Stimulated activated CD8-positive, alpha-beta memory T cell treated with anti-CD3 and anti-CD28 coated beads, Interleukin-12 subunit alpha, Interleukin-12 subunit beta, amount 100 ng/mL, for 24 hours (primary cell): ENCODE results near the gene PAX2.
A peak's percentile ranks its signal among the peaks of the same experiment; 100 is the strongest.

Experiments used
- DNase-seq: peaks from one replicate; pipeline ENCODE4 v3.0.0-alpha.2; 2020; ENCODE audit errors: extremely low read depth

PAX2 gene

GRCh38 chr10:100817268-100817839 is 72.0 kb downstream of the PAX2 start:
- no peak for DNase-seq

GRCh38 chr10:100819424-100819823 is 74.0 kb downstream of the PAX2 start:
- no peak for DNase-seq

- DNase-seq, result no peak
Measured at GRCh38 chr10:100823194-100823593, 77.8 kb downstream of the PAX2 start.

GRCh38 chr10:100824886-100825285 is 79.5 kb downstream of the PAX2 start:
- no peak for DNase-seq

GRCh38 chr10:100825325-100825875 is 80.0 kb downstream of the PAX2 start:
- DNase-seq, result no peak

- no peak for DNase-seq
Measured at GRCh38 chr10:100826031-100826651, 80.8 kb downstream of the PAX2 start.

- no peak for DNase-seq
Measured at GRCh38 chr10:100826661-100826982, 81.2 kb downstream of the PAX2 start.

GRCh38 chr10:100826983-100827818 is 81.8 kb downstream of the PAX2 start:
- DNase-seq, result no peak

- DNase-seq, result no peak
Measured at GRCh38 chr10:100827819-100828737, 82.7 kb downstream of the PAX2 start.

- no peak for DNase-seq
Measured at GRCh38 chr10:100828738-100829096, 83.3 kb downstream of the PAX2 start.

GRCh38 chr10:100829097-100829870 is 83.9 kb downstream of the PAX2 start:
- no peak for DNase-seq

GRCh38 chr10:100829933-100830727 is 84.7 kb downstream of the PAX2 start:
- DNase-seq, result no peak

- DNase-seq, result no peak
Measured at GRCh38 chr10:100830728-100831111, 85.3 kb downstream of the PAX2 start.

- DNase-seq, result no peak
Measured at GRCh38 chr10:100831742-100832141, 86.4 kb downstream of the PAX2 start.

- no peak for DNase-seq
Measured at GRCh38 chr10:100835810-100836209, 90.4 kb downstream of the PAX2 start.

- no peak for DNase-seq
Measured at GRCh38 chr10:100836891-100837290, 91.5 kb downstream of the PAX2 start.

GRCh38 chr10:100837300-100837699 is 91.9 kb downstream of the PAX2 start:
- no peak for DNase-seq

- no peak for DNase-seq
Measured at GRCh38 chr10:100838986-100839385, 93.6 kb downstream of the PAX2 start.

- no peak for DNase-seq
Measured at GRCh38 chr10:100841528-100841927, 96.1 kb downstream of the PAX2 start.

GRCh38 chr10:100847440-100847839 is 102.1 kb downstream of the PAX2 start:
- DNase-seq, result peak; percentile 24
